Common myeloid progenitor, CD34-positive (primary cell): ENCODE measurements around the gene CAPN5.

ENCODE experiments used
- CTCF ChIA-PET: fragments of 350-600 bp; sonication (Branson Sonifier 250); formaldehyde crosslinking; loops from one replicate; lab custom pipeline; 2021; ENCODE audit warnings: antibody characterized with exemption; lab: Charles Lee
- POLR2A ChIA-PET: fragments of 350-600 bp; sonication (Branson Sonifier 250); formaldehyde crosslinking; loops from one replicate; lab custom pipeline; 2021; ENCODE audit warnings: antibody characterized with exemption; lab: Charles Lee
- DNase-seq, 3 donors: peaks; one replicate each; pipeline versions ENCODE4 v3.0.0 to v3.0.0-alpha.2; 2013
- H3K27ac ChIP-seq, 2 experiments: 1 replicate in 1 of 2; 2 replicates in 1 of 2; pipeline ENCODE4 v1.7.0; 2013; ENCODE audit warnings: inconsistent platforms in 2 of 2, low read length in 2 of 2, mild to moderate bottlenecking in 2 of 2, low read depth in 1 of 2, moderate library complexity in 1 of 2; ENCODE audit not compliant: severe bottlenecking in 2 of 2, insufficient read depth in 1 of 2, poor library complexity in 1 of 2
- H3K27me3 ChIP-seq, 5 experiments: replicated peaks in 2 of 5; 1 replicate in 3 of 5; 2 replicates in 2 of 5; pipeline versions ENCODE4 v1.6.1 to v1.7.0; 2013; ENCODE audit warnings: low read length in 4 of 5, mild to moderate bottlenecking in 2 of 5, moderate library complexity in 2 of 5, inconsistent platforms in 1 of 5; ENCODE audit not compliant: insufficient read depth in 5 of 5, control insufficient read depth in 4 of 5
- H3K36me3 ChIP-seq, 4 experiments: 1 replicate in 2 of 4; 2 replicates in 2 of 4; pipeline versions ENCODE4 v1.6.1 to v1.7.0; 2013; ENCODE audit warnings: low read length in 3 of 4, control low read depth in 1 of 4, mild to moderate bottlenecking in 1 of 4; ENCODE audit not compliant: control insufficient read depth in 4 of 4, insufficient read depth in 4 of 4
- H3K4me1 ChIP-seq, 4 experiments: 1 replicate in 3 of 4; 2 replicates in 1 of 4; pipeline versions ENCODE4 v1.6.1 to v1.7.1; 2013; ENCODE audit warnings: low read length in 3 of 4, mild to moderate bottlenecking in 3 of 4, control low read depth in 1 of 4, inconsistent platforms in 1 of 4, moderate library complexity in 1 of 4; ENCODE audit not compliant: control insufficient read depth in 4 of 4, insufficient read depth in 4 of 4; ENCODE audit errors: control extremely low read depth in 1 of 4
- H3K4me3 ChIP-seq, 7 experiments: 1 replicate in 4 of 7; 2 replicates in 3 of 7; pipeline versions ENCODE4 v1.5.1 to v1.7.0; 2013; ENCODE audit warnings: mild to moderate bottlenecking in 7 of 7, low read length in 6 of 7, moderate library complexity in 6 of 7, inconsistent platforms in 2 of 7, low read depth in 2 of 7, control low read depth in 1 of 7; ENCODE audit not compliant: insufficient read depth in 4 of 7, control insufficient read depth in 1 of 7; ENCODE audit errors: extremely low read depth in 1 of 7
- H3K9me3 ChIP-seq, 5 experiments: 1 replicate in 4 of 5; 2 replicates in 1 of 5; pipeline versions ENCODE4 v1.6.1 to v1.7.1; 2013; ENCODE audit warnings: low read length in 4 of 5, mild to moderate bottlenecking in 2 of 5, inconsistent platforms in 1 of 5, low read depth in 1 of 5, moderate library complexity in 1 of 5; ENCODE audit not compliant: control insufficient read depth in 4 of 5, insufficient read depth in 2 of 5; ENCODE audit errors: control extremely low read depth in 1 of 5
- WGBS: methylation state at CpG from one replicate; pipeline ENCODE4 v1.1.5; 2013; ENCODE audit not compliant: insufficient coverage; 5-methylcytosine and 5-hydroxymethylcytosine counted together

CAPN5 gene

GRCh38 chr11:77055101-77055561, 11.6 kb upstream of the CAPN5 start:
- peaks cover 0 to 15% (median 12%) of the 10 kb centered on the region in 5 experiments for H3K9me3 ChIP-seq
- H3K27ac ChIP-seq = no peak overlapping the region
- POLR2A ChIA-PET = no interaction called here
- H3K4me3 ChIP-seq = no peak overlapping the region
- no peak for DNase-seq
- H3K36me3 ChIP-seq = no peaks in the 10 kb centered on the region
- CTCF ChIA-PET = interaction anchor here (4.2 to 6.0 kb wide), 2 partner anchors 9 to 36 kb away, joined by 29 to 34 read pairs; no protein-coding TSS in a partner anchor
- WGBS = 86% methylated on average over 2 of the region's 2 CpGs
- peaks cover 0 to 5% (median 0%) of the 10 kb centered on the region in 5 experiments for H3K27me3 ChIP-seq
- no peaks in the 10 kb centered on the region for H3K4me1 ChIP-seq

GRCh38 chr11:77055913-77056312, 10.9 kb upstream of the CAPN5 start:
- ChIA-PET CTCF (interaction anchor here (4.2 to 6.0 kb wide), 2 partner anchors 8 to 35 kb away, joined by 29 to 34 read pairs; no protein-coding TSS in a partner anchor), POLR2A (no interaction called here)
- no peak for DNase-seq
- Histone ChIP-seq H3K9me3 (peaks cover 0 to 15% (median 12%) of the 10 kb centered on the region in 5 experiments), H3K27ac (no peak overlapping the region), H3K36me3 (no peaks in the 10 kb centered on the region), H3K4me1 (no peaks in the 10 kb centered on the region), H3K27me3 (peaks cover 0 to 5% (median 0%) of the 10 kb centered on the region in 5 experiments), H3K4me3 (no peak overlapping the region)
- WGBS = 96% methylated on average over 5 of the region's 5 CpGs

- WGBS = no CpG with 5 or more reads among the region's 3 CpGs
- CTCF ChIA-PET = interaction anchor here (1.2 to 1.8 kb wide), 2 partner anchors 34 to 35 kb away, joined by 3 read pairs; no protein-coding TSS in a partner anchor
- Histone ChIP-seq H3K4me3 (peak overlapping the region in 1 of 7 experiments; percentile 12), H3K4me1 (no peaks in the 10 kb centered on the region), H3K36me3 (no peaks in the 10 kb centered on the region), H3K27ac (no peak overlapping the region), H3K27me3 (peaks cover 0 to 5% (median 0%) of the 10 kb centered on the region in 5 experiments), H3K9me3 (peaks cover 0 to 15% (median 12%) of the 10 kb centered on the region in 5 experiments)
- no peak for DNase-seq
- POLR2A ChIA-PET = no interaction called here
Measured at GRCh38 chr11:77056814-77057402, 9.9 kb upstream of the CAPN5 start.

DNA sequence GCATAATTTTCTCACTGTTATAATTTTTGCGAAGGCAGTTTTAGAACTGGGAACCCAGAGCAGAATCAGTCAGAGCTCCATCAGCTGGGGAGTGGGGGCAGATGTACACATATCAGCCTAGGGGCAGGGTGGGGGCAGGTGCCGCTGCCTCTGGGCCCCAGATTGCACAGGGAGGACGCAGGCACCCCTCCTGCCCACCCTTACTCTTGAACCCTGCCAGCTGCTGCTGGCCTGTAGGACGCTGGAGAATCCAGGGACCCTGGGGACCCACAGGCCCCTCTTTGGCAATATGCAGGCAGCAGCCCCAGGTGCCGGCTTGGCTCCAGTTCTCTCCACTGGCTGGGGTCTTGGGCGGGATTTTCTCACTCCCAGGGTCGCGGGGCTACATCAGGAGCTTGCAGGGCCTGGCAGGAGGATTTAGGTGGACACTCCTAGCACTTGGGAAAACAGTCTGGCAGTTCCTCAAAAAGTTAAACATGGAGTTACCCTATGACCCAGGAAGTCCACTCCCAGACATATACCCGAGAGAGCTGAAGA, 8.8 kb upstream of the CAPN5 start:
- H3K36me3 ChIP-seq = no peaks in the 10 kb centered on the region
- H3K4me1 ChIP-seq = no peaks in the 10 kb centered on the region
- H3K27ac ChIP-seq = no peak overlapping the region
- 73% methylated on average over 5 of the region's 9 CpGs for WGBS
- H3K9me3 ChIP-seq = peaks cover 0 to 15% (median 12%) of the 10 kb centered on the region in 5 experiments
- peaks cover 0 to 5% (median 0%) of the 10 kb centered on the region in 5 experiments for H3K27me3 ChIP-seq
- POLR2A ChIA-PET = no interaction called here
- no peak for DNase-seq
- CTCF ChIA-PET = interaction anchor here (1.1 to 1.8 kb wide), 6 partner anchors 10 to 34 kb away, joined by 3 to 7 read pairs (median 4); no protein-coding TSS in a partner anchor
- H3K4me3 ChIP-seq = no peak overlapping the region

- POLR2A ChIA-PET = no interaction called here
- CTCF ChIA-PET = interaction anchor here (1.1 to 1.8 kb wide), 4 partner anchors 11 to 32 kb away, joined by 3 to 7 read pairs (median 4); no protein-coding TSS in a partner anchor
- no peak overlapping the region for H3K27ac ChIP-seq
- no peak for DNase-seq
- H3K9me3 ChIP-seq = peaks cover 0 to 15% (median 12%) of the 10 kb centered on the region in 5 experiments
- no peaks in the 10 kb centered on the region for H3K4me1 ChIP-seq
- no peaks in the 10 kb centered on the region for H3K36me3 ChIP-seq
- H3K4me3 ChIP-seq = no peak overlapping the region
- WGBS = 100% methylated on average over 1 of the region's 2 CpGs
- H3K27me3 ChIP-seq = peaks cover 0 to 2% (median 0%) of the 10 kb centered on the region in 5 experiments
Measured at GRCh38 chr11:77058900-77059299, 7.9 kb upstream of the CAPN5 start.

GRCh38 chr11:77059806-77060205, 7.0 kb upstream of the CAPN5 start:
- peaks cover 0 to 15% (median 12%) of the 10 kb centered on the region in 5 experiments for H3K9me3 ChIP-seq
- ChIA-PET POLR2A (no interaction called here), CTCF (interaction anchor here (1.1 kb wide), 1 partner anchor 32 kb away, joined by 3 read pairs; no protein-coding TSS in a partner anchor)
- 100% methylated on average over 2 of the region's 5 CpGs for WGBS
- peaks cover 0 to 3% (median 0%) of the 10 kb centered on the region in 5 experiments for H3K27me3 ChIP-seq
- no peaks in the 10 kb centered on the region for H3K36me3 ChIP-seq
- no peaks in the 10 kb centered on the region for H3K4me1 ChIP-seq
- DNase-seq = no peak
- H3K4me3 ChIP-seq = no peak overlapping the region
- no peak overlapping the region for H3K27ac ChIP-seq

DNA sequence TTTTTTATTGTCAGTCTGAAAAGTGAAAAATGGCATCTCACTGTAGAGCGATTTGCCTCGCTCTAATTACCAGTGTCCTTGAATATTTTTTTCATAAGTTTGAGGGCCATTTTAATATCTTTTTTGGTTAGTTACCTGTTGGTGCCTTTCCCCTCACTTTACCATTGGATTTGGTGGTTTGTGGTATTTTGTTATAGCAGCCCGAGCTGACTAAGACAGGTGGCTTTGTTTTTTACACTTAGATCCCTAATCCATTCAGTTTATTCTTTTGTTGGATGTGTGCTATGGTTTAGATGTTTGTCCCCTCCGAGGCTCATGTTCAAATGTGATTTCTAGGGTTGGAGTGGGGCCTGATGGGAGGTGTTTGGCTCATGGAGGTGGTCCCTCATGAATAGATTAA, 6.5 kb upstream of the CAPN5 start:
- no peak for DNase-seq
- no peaks in the 10 kb centered on the region for H3K4me1 ChIP-seq
- no peak overlapping the region for H3K4me3 ChIP-seq
- WGBS = 100% methylated on average over 2 of the region's 4 CpGs
- no peaks in the 10 kb centered on the region for H3K36me3 ChIP-seq
- CTCF ChIA-PET = interaction anchor here (0.8 to 1.1 kb wide), 2 partner anchors 15 to 32 kb away, joined by 3 read pairs; no protein-coding TSS in a partner anchor
- no peak overlapping the region for H3K27ac ChIP-seq
- H3K27me3 ChIP-seq = peaks cover 0 to 7% (median under 1%) of the 10 kb centered on the region in 5 experiments
- H3K9me3 ChIP-seq = peaks cover 0 to 15% (median 12%) of the 10 kb centered on the region in 5 experiments
- POLR2A ChIA-PET = no interaction called here
